Fibroblast of pulmonary artery (primary cell): ENCODE results near the gene S100A4.

Source experiments
- DNase-seq: peaks from one replicate; pipeline ENCODE4 v3.0.0-alpha.2; 2010; ENCODE audit warnings: low read depth
- H3K4me3 ChIP-seq: replicated peaks from 2 replicates; pipeline ENCODE4 v1.5.1; 2011; ENCODE audit warnings: low read depth, mild to moderate bottlenecking, control low read depth, low read length, moderate library complexity
- TF ChIP-seq, protein P1 (sequence below): IDR thresholded peaks from 2 replicates; pipeline ENCODE4 v1.5.1; 2011; ENCODE audit warnings: mild to moderate bottlenecking, control low read depth, low read length, inconsistent platforms; ENCODE audit errors: missing control alignments

The S100A4 gene

DNA sequence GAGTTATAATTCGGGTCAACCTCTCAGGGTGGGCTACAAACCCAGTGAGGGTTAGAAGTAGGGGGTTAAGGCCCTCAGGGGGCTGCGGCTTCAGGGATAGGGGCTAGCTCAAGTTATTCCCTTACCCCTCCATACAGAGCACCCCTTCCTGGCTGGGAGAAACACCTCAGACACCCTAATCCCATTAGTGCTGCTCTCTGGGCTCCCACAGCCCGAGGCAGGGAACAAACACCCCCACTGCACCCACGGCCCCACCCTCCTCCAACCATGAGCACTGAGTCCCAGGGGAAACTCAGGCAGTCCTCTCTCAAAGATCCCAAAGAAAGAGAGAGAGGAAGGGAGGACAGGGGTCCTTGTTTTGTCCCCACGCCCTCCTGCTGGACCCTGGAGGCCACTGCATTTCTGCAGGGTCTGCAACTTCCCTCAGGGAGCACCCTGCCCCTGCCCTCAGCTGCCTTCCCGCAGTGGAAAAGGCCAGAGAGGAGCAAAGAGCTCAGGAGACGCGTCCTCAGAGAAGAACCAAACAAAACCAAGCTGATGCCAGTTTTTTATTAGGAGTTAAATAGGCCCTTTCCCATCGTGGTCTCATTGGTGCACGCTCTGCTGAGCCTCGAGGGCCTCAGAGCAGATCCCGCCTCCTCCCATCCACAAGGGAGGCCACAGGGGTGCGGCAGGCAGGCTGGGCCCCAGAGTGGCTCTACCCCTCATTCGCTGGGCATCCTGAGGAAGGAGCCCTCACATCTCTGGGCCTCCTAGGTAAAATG, 1.4 kb upstream of the S100A4 start:
- TF ChIP-seq, protein P1, sequence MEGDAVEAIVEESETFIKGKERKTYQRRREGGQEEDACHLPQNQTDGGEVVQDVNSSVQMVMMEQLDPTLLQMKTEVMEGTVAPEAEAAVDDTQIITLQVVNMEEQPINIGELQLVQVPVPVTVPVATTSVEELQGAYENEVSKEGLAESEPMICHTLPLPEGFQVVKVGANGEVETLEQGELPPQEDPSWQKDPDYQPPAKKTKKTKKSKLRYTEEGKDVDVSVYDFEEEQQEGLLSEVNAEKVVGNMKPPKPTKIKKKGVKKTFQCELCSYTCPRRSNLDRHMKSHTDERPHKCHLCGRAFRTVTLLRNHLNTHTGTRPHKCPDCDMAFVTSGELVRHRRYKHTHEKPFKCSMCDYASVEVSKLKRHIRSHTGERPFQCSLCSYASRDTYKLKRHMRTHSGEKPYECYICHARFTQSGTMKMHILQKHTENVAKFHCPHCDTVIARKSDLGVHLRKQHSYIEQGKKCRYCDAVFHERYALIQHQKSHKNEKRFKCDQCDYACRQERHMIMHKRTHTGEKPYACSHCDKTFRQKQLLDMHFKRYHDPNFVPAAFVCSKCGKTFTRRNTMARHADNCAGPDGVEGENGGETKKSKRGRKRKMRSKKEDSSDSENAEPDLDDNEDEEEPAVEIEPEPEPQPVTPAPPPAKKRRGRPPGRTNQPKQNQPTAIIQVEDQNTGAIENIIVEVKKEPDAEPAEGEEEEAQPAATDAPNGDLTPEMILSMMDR, result no peak
- no peak overlapping the region for H3K4me3 ChIP-seq
- no peak for DNase-seq

DNA sequence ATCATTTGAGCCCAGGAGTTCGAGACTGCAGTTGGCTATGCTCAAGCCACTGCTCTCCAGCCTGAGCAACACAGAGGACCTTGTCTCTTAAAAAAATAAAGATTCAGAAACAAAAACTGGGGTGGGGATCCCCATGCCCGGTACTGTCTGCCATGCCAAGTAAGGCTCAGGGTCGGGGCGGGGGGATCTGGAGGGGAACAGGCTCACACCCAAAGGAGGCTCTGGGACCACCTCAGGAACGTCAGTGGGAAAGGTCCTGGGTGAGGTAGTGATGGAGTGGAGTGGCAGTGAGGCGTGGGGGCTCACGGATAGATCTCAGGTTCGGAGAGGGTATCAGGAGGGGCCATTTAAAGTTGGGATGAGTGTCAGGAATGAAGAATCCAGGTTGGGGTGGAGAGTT, 765 bp upstream of the S100A4 start:
- TF ChIP-seq, protein P1, result no peak
- no peak overlapping the region for H3K4me3 ChIP-seq
- no peak for DNase-seq

DNA sequence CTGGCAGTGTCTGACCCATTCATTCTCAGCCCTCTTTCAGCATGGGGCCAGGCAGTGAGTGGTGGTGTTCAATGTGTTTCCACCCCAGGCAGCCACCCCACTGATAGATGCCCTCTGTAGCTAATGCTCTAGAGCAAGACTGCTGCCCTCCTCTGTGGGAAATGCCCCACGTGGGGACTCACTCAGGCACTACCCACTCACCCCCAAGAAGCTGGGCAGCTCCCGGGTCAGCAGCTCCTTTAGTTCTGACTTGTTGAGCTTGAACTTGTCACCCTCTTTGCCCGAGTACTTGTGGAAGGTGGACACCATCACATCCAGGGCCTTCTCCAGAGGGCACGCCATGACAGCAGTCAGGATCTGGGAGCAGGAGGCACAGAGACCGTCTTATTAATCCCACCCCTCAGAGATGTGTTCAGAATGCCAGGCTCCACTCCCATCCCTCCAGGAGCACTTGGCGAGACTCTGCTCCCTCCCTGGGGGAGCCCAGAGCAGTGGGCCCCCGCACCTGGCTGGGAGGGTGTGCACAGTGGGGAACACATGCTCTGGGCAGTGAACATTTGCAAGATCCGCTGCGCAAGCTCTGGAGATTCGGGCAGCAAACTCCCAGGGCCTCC, 1.0 kb downstream of the S100A4 start:
- no peak overlapping the region for H3K4me3 ChIP-seq
- TF ChIP-seq, protein P1, result no peak
- no peak for DNase-seq

DNA sequence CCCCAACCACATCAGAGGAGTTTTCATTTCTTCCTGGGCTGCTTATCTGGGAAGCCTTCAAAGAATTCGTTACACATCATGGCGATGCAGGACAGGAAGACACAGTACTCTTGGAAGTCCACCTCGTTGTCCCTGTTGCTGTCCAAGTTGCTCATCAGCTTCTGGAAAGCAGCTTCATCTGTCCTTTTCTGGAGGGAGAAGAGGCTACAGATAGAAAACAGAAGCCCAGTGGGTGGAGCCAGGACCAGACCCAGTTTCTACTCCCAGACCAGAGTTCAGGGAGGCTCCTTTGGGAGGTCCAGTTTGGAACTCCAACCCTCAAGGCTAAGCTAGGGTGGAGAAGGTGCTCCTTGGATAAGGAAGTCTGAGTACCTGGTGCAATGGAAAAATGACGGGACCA, 1.9 kb downstream of the S100A4 start:
- DNase-seq, result no peak
- TF ChIP-seq, protein P1, result no peak
- no peak overlapping the region for H3K4me3 ChIP-seq

DNA sequence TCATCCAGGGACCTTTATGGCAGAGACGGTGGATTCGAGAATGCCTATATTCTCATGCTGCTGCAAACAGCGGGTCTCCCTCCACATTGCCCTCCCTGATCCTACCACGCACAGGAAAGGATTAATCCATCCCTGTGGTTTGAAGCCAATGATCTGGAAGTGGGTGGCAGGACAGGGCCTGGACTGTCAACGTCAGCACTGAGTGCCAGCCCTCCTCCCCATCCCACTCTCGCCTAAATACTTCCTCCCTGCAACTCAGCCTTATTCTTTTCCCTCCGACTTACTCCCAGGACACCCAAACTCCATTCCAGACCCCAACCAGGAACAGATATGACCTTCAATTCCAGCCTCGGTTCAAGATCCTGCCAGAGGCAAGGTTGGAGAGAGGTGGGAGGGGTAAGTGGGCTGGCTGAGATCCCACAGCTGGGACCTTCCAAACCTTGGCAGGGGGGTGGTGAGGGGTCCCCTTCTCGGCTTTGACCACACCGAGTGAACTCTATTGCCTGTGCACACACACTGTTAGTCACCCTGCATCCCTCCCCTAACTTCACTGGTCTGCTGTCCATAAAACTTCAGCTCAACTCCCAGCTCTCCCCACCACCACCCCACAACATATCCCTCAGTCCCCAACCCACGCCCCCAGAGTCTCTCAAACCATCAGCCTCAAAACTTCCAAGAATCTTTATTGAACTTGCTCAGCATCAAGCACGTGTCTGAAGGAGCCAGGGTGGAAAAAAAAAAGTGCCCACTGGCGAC, 2.5 kb downstream of the S100A4 start:
- TF ChIP-seq, protein P1, result no peak
- no peak for DNase-seq
- no peak overlapping the region for H3K4me3 ChIP-seq

DNA sequence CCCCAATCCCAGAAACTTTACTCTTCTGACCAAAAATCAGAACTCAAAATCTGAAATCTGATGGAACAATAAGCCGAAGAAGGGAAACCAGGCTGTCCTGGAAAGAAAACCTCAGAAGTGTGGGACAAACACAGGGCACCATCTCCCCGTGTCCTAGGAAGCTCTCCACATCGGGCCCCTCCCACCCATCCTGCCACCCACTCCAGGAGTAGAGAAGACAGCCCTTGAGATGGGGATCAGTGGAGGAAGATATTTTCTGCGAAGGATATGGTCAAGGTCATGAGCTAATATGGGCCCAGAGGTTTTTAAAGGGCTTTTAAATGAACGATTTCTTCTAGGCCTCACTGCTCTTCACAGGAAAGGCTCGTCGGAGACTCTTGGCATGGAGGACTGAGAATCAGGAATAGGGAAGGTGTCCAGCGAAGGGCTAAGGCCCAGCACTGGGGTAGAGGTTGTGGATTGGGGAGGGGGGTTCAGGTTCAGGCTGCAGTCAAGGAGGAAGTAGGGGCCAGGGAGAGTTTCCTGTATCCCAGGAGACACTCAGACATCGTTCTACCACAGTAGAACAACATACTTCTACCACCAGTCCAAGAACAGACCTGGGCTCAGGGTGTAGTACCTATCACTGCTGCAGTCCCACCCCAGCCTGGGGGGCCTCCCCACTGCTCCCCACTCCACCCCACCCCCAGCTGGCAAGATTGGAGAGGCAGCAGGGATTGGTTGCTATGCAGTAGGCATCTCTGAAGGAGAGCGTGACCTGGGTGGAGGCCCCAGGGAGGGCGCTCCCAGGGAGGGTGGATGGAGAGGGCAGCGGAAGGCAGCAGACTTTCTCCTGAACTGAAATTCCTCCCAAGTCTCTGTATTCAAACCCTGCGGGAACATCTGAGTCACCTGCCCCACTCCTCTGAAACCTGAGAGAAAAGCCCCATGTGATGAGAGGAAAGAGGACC, 3.7 kb downstream of the S100A4 start:
- TF ChIP-seq, protein P1, result no peak
- H3K4me3 ChIP-seq, result no peak overlapping the region
- no peak for DNase-seq
